Brain microvascular endothelial cell (primary cell): Measurements from ENCODE around the gene GRIK3.

Experiments used
- DNase-seq: peaks from one replicate; pipeline ENCODE4 v3.0.0-alpha.2; 2020
- H3K27ac ChIP-seq: fragments of 250-450 bp; sonication (Bioruptor Pico); 2 replicates; pipeline ENCODE4 v1.5.1; 2020; ENCODE audit warnings: mild to moderate bottlenecking, moderate library complexity
- H3K27me3 ChIP-seq: fragments of 250-450 bp; sonication (Bioruptor Pico); replicated peaks from 2 replicates; pipeline ENCODE4 v1.5.1; 2020; ENCODE audit warnings: mild to moderate bottlenecking
- H3K36me3 ChIP-seq: fragments of 250-450 bp; sonication (Bioruptor Pico); replicated peaks from 2 replicates; pipeline ENCODE4 v1.5.1; 2020; ENCODE audit warnings: mild to moderate bottlenecking
- H3K4me3 ChIP-seq: 2 replicates; pipeline ENCODE4 v1.5.1; 2011; ENCODE audit warnings: low read depth, mild to moderate bottlenecking, control low read depth, low read length, moderate library complexity
- in situ Hi-C: cut with HindIII; loops from 2 replicates; pipeline ENCODE4 v1.10.0; 2017; ENCODE audit warnings: low sequenced_read_pairs, low pct_ligation_motif_present
- TF ChIP-seq, protein P1 (sequence below): IDR thresholded peaks from 2 replicates; pipeline ENCODE4 v1.5.1; 2011; ENCODE audit warnings: low read depth, mild to moderate bottlenecking, moderate library complexity, low read length, control low read depth, inconsistent platforms; ENCODE audit errors: missing control alignments

Gene GRIK3

DNA sequence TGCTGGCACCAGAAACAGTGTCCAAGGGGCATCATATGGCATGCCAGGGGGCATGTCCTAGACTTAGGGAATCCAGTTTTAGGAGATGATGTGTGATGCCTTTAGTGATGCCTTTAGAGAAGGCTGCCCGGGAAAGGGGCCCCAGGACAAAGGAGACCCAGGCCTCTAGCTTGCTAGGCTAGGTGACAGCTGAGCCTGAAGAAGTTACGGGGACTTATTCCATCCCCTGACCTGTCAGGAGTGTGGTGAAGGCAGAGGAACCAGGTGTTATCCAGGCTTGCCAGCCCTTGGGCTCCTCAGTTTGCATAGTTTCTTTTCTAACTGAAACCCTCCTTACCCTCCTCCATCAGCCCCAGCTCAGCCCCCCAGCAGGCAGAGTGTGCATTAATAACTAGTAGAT, 281.9 kb downstream of the GRIK3 start:
- DNase-seq: no peak
- in situ Hi-C loops: no loop called here
- Histone ChIP-seq H3K27ac (no peak overlapping the region), H3K27me3 (no peaks in the 10 kb centered on the region), H3K36me3 (no peaks in the 10 kb centered on the region), H3K4me3 (no peak overlapping the region)
- TF ChIP-seq, protein P1, sequence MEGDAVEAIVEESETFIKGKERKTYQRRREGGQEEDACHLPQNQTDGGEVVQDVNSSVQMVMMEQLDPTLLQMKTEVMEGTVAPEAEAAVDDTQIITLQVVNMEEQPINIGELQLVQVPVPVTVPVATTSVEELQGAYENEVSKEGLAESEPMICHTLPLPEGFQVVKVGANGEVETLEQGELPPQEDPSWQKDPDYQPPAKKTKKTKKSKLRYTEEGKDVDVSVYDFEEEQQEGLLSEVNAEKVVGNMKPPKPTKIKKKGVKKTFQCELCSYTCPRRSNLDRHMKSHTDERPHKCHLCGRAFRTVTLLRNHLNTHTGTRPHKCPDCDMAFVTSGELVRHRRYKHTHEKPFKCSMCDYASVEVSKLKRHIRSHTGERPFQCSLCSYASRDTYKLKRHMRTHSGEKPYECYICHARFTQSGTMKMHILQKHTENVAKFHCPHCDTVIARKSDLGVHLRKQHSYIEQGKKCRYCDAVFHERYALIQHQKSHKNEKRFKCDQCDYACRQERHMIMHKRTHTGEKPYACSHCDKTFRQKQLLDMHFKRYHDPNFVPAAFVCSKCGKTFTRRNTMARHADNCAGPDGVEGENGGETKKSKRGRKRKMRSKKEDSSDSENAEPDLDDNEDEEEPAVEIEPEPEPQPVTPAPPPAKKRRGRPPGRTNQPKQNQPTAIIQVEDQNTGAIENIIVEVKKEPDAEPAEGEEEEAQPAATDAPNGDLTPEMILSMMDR: no peak

- in situ Hi-C loops: no loop called here
- no peak overlapping the region for H3K27ac ChIP-seq
- no peak for DNase-seq
- TF ChIP-seq, protein P1: no peak
- H3K4me3 ChIP-seq: no peak overlapping the region
- no peaks in the 10 kb centered on the region for H3K36me3 ChIP-seq
- no peaks in the 10 kb centered on the region for H3K27me3 ChIP-seq
Measured at GRCh38 chr1:36751525-36751924, 282.8 kb downstream of the GRIK3 start.

DNA sequence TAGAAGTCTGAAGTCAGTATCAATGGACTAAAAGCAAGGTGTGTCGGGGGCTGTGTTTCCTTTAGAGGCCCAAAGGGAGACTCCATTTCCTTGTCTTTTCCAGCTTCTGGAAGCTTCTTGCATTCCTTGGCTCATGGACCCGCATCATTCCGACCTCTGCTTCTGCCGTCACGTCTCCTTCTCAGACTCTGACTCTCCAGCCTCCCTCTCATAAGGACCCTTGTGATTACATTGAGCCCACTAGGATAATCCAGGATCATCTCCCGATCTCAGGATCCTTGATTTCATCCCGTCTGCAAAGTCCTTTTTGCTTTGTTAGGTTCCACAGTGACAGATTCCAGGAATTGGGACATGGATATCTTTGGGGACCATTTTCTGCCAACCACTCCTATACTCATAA, 285.8 kb downstream of the GRIK3 start:
- in situ Hi-C loops: no loop called here

More for the DNA sequence above, 285.8 kb downstream of the GRIK3 start:
- H3K27me3 ChIP-seq: no peaks in the 10 kb centered on the region
- DNase-seq: no peak
- no peak overlapping the region for H3K27ac ChIP-seq
- TF ChIP-seq, protein P1: no peak
- H3K36me3 ChIP-seq: no peaks in the 10 kb centered on the region
- no peak overlapping the region for H3K4me3 ChIP-seq
